HEK293 (cell line): ENCODE data around the gene ICAM4.
"Not testable (repeated sequence)": the region's sequence is repeated elsewhere in the genome, so short reads cannot be mapped to it uniquely, and the experiment has no call there.

Source experiments
- CTCF ChIA-PET: fragments of 350-600 bp; formaldehyde crosslinking; extraction: SDS; loops from one replicate; lab custom pipeline; 2021; ENCODE audit warnings: antibody characterized with exemption; lab: Yijun Ruan, JAX
- POLR2A ChIA-PET: fragments of 300-600 bp; formaldehyde crosslinking; extraction: SDS; loops from one replicate; lab custom pipeline; 2020; ENCODE audit warnings: antibody characterized with exemption, inconsistent platforms; lab: Yijun Ruan, JAX
- H3K27ac ChIP-seq: fragments of 200-500 bp; sonication (Bioruptor generic); 2 replicates; pipeline ENCODE4 v1.5.1; 2014; ENCODE audit warnings: low read depth, low read length, control low read depth, inconsistent platforms; ENCODE audit errors: extremely low read depth
- H3K36me3 ChIP-seq, 2 experiments: fragments of 200-500 bp in 1 of 2; sonication (Bioruptor generic) in 1 of 2; 1 replicate in 1 of 2; 2 replicates in 1 of 2; pipeline ENCODE4 v1.5.1; 2014 to 2017; ENCODE audit warnings: inconsistent platforms in 2 of 2, low read length in 2 of 2; ENCODE audit not compliant: control insufficient read depth in 2 of 2, insufficient read depth in 1 of 2
- H3K4me1 ChIP-seq: fragments of 200-500 bp; sonication (Bioruptor generic); 2 replicates; pipeline ENCODE4 v1.5.1; 2014; ENCODE audit warnings: mild to moderate bottlenecking, low read length, inconsistent platforms; ENCODE audit not compliant: control insufficient read depth, insufficient read depth
- H3K4me3 ChIP-seq: 2 replicates; pipeline ENCODE4 v1.5.1; 2011; ENCODE audit warnings: low read depth, mild to moderate bottlenecking, control low read depth, low read length, moderate library complexity
- H3K9me3 ChIP-seq: fragments of 200-500 bp; sonication (Bioruptor generic); 2 replicates; pipeline ENCODE4 v1.5.1; 2014; ENCODE audit warnings: low read depth, low read length, inconsistent platforms; ENCODE audit not compliant: control insufficient read depth, insufficient read depth
- HIC1 ChIP-seq: fragments of 450-650 bp; formaldehyde crosslinking; IDR thresholded peaks from 2 replicates; pipeline ENCODE4 v1.5.1; 2016; ENCODE audit warnings: missing biosample characterization, missing genetic modification characterization
- HOXA7 ChIP-seq: sonication (generic); formaldehyde crosslinking; IDR thresholded peaks from 2 replicates; pipeline ENCODE4 v1.8.1; 2022; ENCODE audit warnings: missing genetic modification reagents, borderline replicate concordance
- KLF9 ChIP-seq: fragments of 450-650 bp; formaldehyde crosslinking; IDR thresholded peaks from 2 replicates; pipeline ENCODE4 v1.5.1; 2016; ENCODE audit warnings: missing biosample characterization, missing genetic modification characterization, low read depth
- PRDM1 ChIP-seq: fragments of 450-650 bp; formaldehyde crosslinking; IDR thresholded peaks from 2 replicates; pipeline ENCODE4; 2016; ENCODE audit warnings: missing biosample characterization, missing genetic modification characterization
- ZBTB1 ChIP-seq: fragments of 450-650 bp; formaldehyde crosslinking; IDR thresholded peaks from 2 replicates; pipeline ENCODE4 v1.5.1; 2016; ENCODE audit warnings: missing biosample characterization, missing genetic modification characterization
- ZBTB21 ChIP-seq: fragments of 450-650 bp; formaldehyde crosslinking; IDR thresholded peaks from 2 replicates; pipeline ENCODE4 v1.5.1; 2017; ENCODE audit warnings: missing biosample characterization, missing genetic modification characterization
- ZIC2 ChIP-seq: fragments of 450-650 bp; formaldehyde crosslinking; IDR thresholded peaks from 2 replicates; pipeline ENCODE4 v1.5.1; 2016; ENCODE audit warnings: missing biosample characterization, missing genetic modification characterization
- ZNF155 ChIP-seq: fragments of 450-650 bp; formaldehyde crosslinking; IDR thresholded peaks from 2 replicates; pipeline ENCODE4 v1.5.1; 2016; ENCODE audit warnings: missing biosample characterization, missing genetic modification characterization
- ZNF19 ChIP-seq: fragments of 450-650 bp; formaldehyde crosslinking; IDR thresholded peaks from 2 replicates; pipeline ENCODE4; 2016; ENCODE audit warnings: missing biosample characterization, missing genetic modification characterization, low read depth
- ZNF202 ChIP-seq: fragments of 450-650 bp; formaldehyde crosslinking; IDR thresholded peaks from 2 replicates; pipeline ENCODE4 v1.5.1; 2016; ENCODE audit warnings: missing biosample characterization, missing genetic modification characterization, borderline replicate concordance
- ZNF248 ChIP-seq: fragments of 450-650 bp; formaldehyde crosslinking; IDR thresholded peaks from 2 replicates; pipeline ENCODE4 v1.5.1; 2017; ENCODE audit warnings: missing biosample characterization, missing genetic modification characterization
- ZNF274 ChIP-seq, 2 experiments: fragments of 200-500 bp in 1 of 2; fragments of 450-650 bp in 1 of 2; sonication (Bioruptor generic) in 1 of 2; formaldehyde crosslinking in 1 of 2; IDR thresholded peaks; 2 replicates each; pipeline versions ENCODE4 v1.5.1 to v1.6.1; 2014 to 2016; ENCODE audit warnings: borderline replicate concordance in 1 of 2, inconsistent platforms in 1 of 2, low read length in 1 of 2, missing biosample characterization in 1 of 2, missing genetic modification characterization in 1 of 2
- ZNF501 ChIP-seq: fragments of 450-650 bp; formaldehyde crosslinking; IDR thresholded peaks from 2 replicates; pipeline ENCODE4 v1.5.1; 2016; ENCODE audit warnings: missing biosample characterization, missing genetic modification characterization
- ZNF76 ChIP-seq: fragments of 450-650 bp; formaldehyde crosslinking; IDR thresholded peaks from 2 replicates; pipeline ENCODE4; 2016; ENCODE audit warnings: low read depth, missing biosample characterization, missing genetic modification characterization, borderline replicate concordance
- ZNF791 ChIP-seq: fragments of 450-650 bp; formaldehyde crosslinking; IDR thresholded peaks from 2 replicates; pipeline ENCODE4 v1.5.1; 2016; ENCODE audit warnings: missing biosample characterization, missing genetic modification characterization
- ZNF837 ChIP-seq: fragments of 450-650 bp; formaldehyde crosslinking; IDR thresholded peaks from 2 replicates; pipeline ENCODE4 v1.5.1; 2016; ENCODE audit warnings: missing biosample characterization, missing genetic modification characterization

Gene ICAM4

GRCh38 chr19:10282043-10282442 is 4.7 kb upstream of the ICAM4 start:
- H3K27ac ChIP-seq, H3K36me3 ChIP-seq, H3K4me3 ChIP-seq, H3K9me3 ChIP-seq, H3K4me1 ChIP-seq, CTCF ChIA-PET: not testable (repeated sequence)
- POLR2A ChIA-PET = interaction anchor here (1.7 kb wide), 1 partner anchor 98 kb away, joined by 4 read pairs; the partner anchor contains the start of gene TYK2

GRCh38 chr19:10283301-10284064 is 3.3 kb upstream of the ICAM4 start:
- H3K27ac ChIP-seq = no peak overlapping the region
- H3K4me3 ChIP-seq = no peak overlapping the region
- ChIA-PET CTCF (interaction anchor here (0.6 to 1.1 kb wide), 3 partner anchors 8 to 53 kb away, joined by 4 to 5 read pairs (median 4); no protein-coding TSS in a partner anchor), POLR2A (interaction anchor here (0.5 to 1.7 kb wide), 2 partner anchors 94 to 97 kb away, joined by 4 read pairs; partner anchors contain the start of gene TYK2)
- no peaks in the 10 kb centered on the region for H3K36me3 ChIP-seq
- H3K9me3 ChIP-seq = no peaks in the 10 kb centered on the region
- TF ChIP-seq ZIC2 (tag by site-specific recombination) (peak; percentile 57), HIC1 (tag by site-specific recombination) (0 out of 2 replicates have a peak, but pooled peaks have one; percentile 36), ZNF837 (tag by site-specific recombination) (no peak)
- no peaks in the 10 kb centered on the region; the same call in 1 of the 2 replicates for H3K4me1 ChIP-seq

GRCh38 chr19:10284065-10284959 is 2.4 kb upstream of the ICAM4 start:
- TF ChIP-seq ZNF76 = no peak
- no peak for TF ChIP-seq ZNF501 (tag by site-specific recombination)
- TF ChIP-seq HOXA7 (CRISPR knock-in tag) = no peak
- no peak for TF ChIP-seq ZNF19 (tag by site-specific recombination)
- no peak for TF ChIP-seq ZNF202
- no peak for TF ChIP-seq ZNF274 (IDR thresholded peaks at IDR 0.05; ENCODE audit: low read length)
- TF ChIP-seq ZNF274 (tag by site-specific recombination; IDR thresholded peaks at IDR 0.05; ENCODE audit: borderline replicate concordance) = no peak
- TF ChIP-seq KLF9 (tag by site-specific recombination) = no peak
- no peak for TF ChIP-seq ZBTB1 (tag by site-specific recombination)
- no peak for TF ChIP-seq ZNF791 (tag by site-specific recombination)
- no peak for TF ChIP-seq ZBTB21 (tag by site-specific recombination)
- no peak for TF ChIP-seq ZNF155
- TF ChIP-seq PRDM1 (tag by site-specific recombination) = no peak
- TF ChIP-seq ZNF248 (tag by site-specific recombination) = no peak
- Histone ChIP-seq H3K4me1 (no peaks in the 10 kb centered on the region; the same call in 1 of the 2 replicates), H3K9me3 (no peaks in the 10 kb centered on the region), H3K27ac (no peak overlapping the region), H3K4me3 (no peak overlapping the region), H3K36me3 (no peaks in the 10 kb centered on the region)
- ChIA-PET POLR2A (interaction anchor here (0.5 to 1.7 kb wide), 3 partner anchors 95 to 96 kb away, joined by 3 to 4 read pairs (median 4); partner anchors contain the start of gene TYK2), CTCF (interaction anchor here (0.7 to 2.9 kb wide), 2 partner anchors 15 to 35 kb away, joined by 3 to 15 read pairs; no protein-coding TSS in a partner anchor)
